GM21367 (cell line): ENCODE results near the gene NIPA2.
"Not testable (repeated sequence)": the region's sequence is repeated elsewhere in the genome, so short reads cannot be mapped to it uniquely, and the experiment has no call there.

ENCODE experiments used
- ATAC-seq: cut with Tn5 transposase; IDR thresholded peaks from one replicate; pipeline ENCODE4 v1.9.1; 2021; ENCODE audit not compliant: unreplicated experiment

NIPA2 gene

GRCh38 chr15:22838292-22839042 is at the start of gene NIPA2:
Gene NIPA2 (plus strand): TSS chr15:22838666. CDS start chr15:22851732, 13,066 bp downstream.
- ATAC-seq, result peak; percentile 74

- no peak for ATAC-seq
Measured at GRCh38 chr15:22794063-22794462, 44.4 kb upstream of the NIPA2 start.

- no peak for ATAC-seq
Measured at GRCh38 chr15:22794621-22795167, 43.8 kb upstream of the NIPA2 start.

GRCh38 chr15:22795206-22796063 is 43.0 kb upstream of the NIPA2 start:
- no peak for ATAC-seq

- no peak for ATAC-seq
Measured at GRCh38 chr15:22796079-22796478, 42.4 kb upstream of the NIPA2 start.

GRCh38 chr15:22799902-22800301 is 38.6 kb upstream of the NIPA2 start:
- no peak for ATAC-seq

GRCh38 chr15:22803006-22803405 is 35.5 kb upstream of the NIPA2 start:
- ATAC-seq, result not testable (repeated sequence)

GRCh38 chr15:22806156-22806555 is 32.3 kb upstream of the NIPA2 start:
- no peak for ATAC-seq

- ATAC-seq, result no peak
Measured at GRCh38 chr15:22806664-22807063, 31.8 kb upstream of the NIPA2 start.

- ATAC-seq, result not testable (repeated sequence)
Measured at GRCh38 chr15:22807831-22808230, 30.6 kb upstream of the NIPA2 start.

- ATAC-seq, result no peak
Measured at GRCh38 chr15:22808240-22808639, 30.2 kb upstream of the NIPA2 start.

- no peak for ATAC-seq
Measured at GRCh38 chr15:22808761-22809280, 29.6 kb upstream of the NIPA2 start.

GRCh38 chr15:22810033-22810852 is 28.2 kb upstream of the NIPA2 start:
- no peak for ATAC-seq

- ATAC-seq, result no peak
Measured at GRCh38 chr15:22810853-22811338, 27.6 kb upstream of the NIPA2 start.

GRCh38 chr15:22811640-22812039 is 26.8 kb upstream of the NIPA2 start:
- no peak for ATAC-seq

GRCh38 chr15:22813844-22814243 is 24.6 kb upstream of the NIPA2 start:
- no peak for ATAC-seq

- ATAC-seq, result no peak
Measured at GRCh38 chr15:22815766-22816165, 22.7 kb upstream of the NIPA2 start.

GRCh38 chr15:22819651-22820050 is 18.8 kb upstream of the NIPA2 start:
- ATAC-seq, result no peak

GRCh38 chr15:22823495-22824128 is 14.9 kb upstream of the NIPA2 start:
- ATAC-seq, result no peak

GRCh38 chr15:22827125-22827524 is 11.3 kb upstream of the NIPA2 start:
- ATAC-seq, result no peak
